Epithelial cell of esophagus (primary cell): ENCODE data around the gene GUK1.
A peak's percentile ranks its signal among the peaks of the same experiment; 100 is the strongest.

Experiments
- DNase-seq: peaks from one replicate; pipeline ENCODE4 v3.0.0; 2010; ENCODE audit warnings: low read depth
- H3K4me3 ChIP-seq: 2 replicates; pipeline ENCODE4 v1.5.1; 2011; ENCODE audit warnings: mild to moderate bottlenecking, low read length, control low read depth
- CTCF ChIP-seq: IDR thresholded peaks from 2 replicates; pipeline ENCODE4 v1.5.1; 2011; ENCODE audit warnings: low read depth, mild to moderate bottlenecking, low read length, control low read depth, inconsistent platforms; ENCODE audit not compliant: insufficient read depth; ENCODE audit errors: missing control alignments

Gene GUK1

GRCh38 chr1:228163776-228164519 lies 23.9 kb downstream of the GUK1 start:
- H3K4me3 ChIP-seq: no peak overlapping the region
- no peak for DNase-seq
- no peak for TF ChIP-seq CTCF

- peak overlapping the region; percentile 57 for H3K4me3 ChIP-seq
- DNase-seq: no peak
- TF ChIP-seq CTCF: no peak
Observed at GRCh38 chr1:228164561-228165371, 24.7 kb downstream of the GUK1 start.

- peak within 1 kb of the TSS; percentile 69 for H3K4me3 ChIP-seq
- TF ChIP-seq CTCF: peak; percentile 61
- DNase-seq: peak; percentile 100
Observed at GRCh38 chr1:228165372-228166169, 25.5 kb downstream of the GUK1 start, which contains the start of gene IBA57. Gene IBA57, plus strand, starts transcription at chr1:228165804. Its CDS starts 13 bp downstream, at chr1:228165817.

GRCh38 chr1:228166170-228166936 lies 26.3 kb downstream of the GUK1 start:
- DNase-seq: peak; percentile 70
- TF ChIP-seq CTCF: peak; percentile 51
- H3K4me3 ChIP-seq: peak overlapping the region; percentile 69

GRCh38 chr1:228168563-228169270 lies 28.6 kb downstream of the GUK1 start:
- DNase-seq: no peak
- TF ChIP-seq CTCF: no peak
- H3K4me3 ChIP-seq: no peak overlapping the region
